ENCODE results near the gene ADAM12. TPM values are rescaled to one million over a fixed set of nuclear protein-coding genes. Genes with fewer than 3 reads are reported as not detected.

The ADAM12 gene
- total and polyA plus RNA-seq, 4 donors, result 0.03 to 0.33 (median 0.19) TPM

GRCh38 chr10:126245501-126245900 lies 142.8 kb downstream of the ADAM12 start:
- TF ChIP-seq MAX (IDR thresholded peaks at IDR 0.05) (no peak), TAF1 (conservative IDR thresholded peaks at IDR 0.05) (no peak), ATF3 (IDR thresholded peaks at IDR 0.05) (no peak), EGR1 (IDR thresholded peaks at IDR 0.05; ENCODE audit: low read depth in 2 of 2) (no peak), NR2F2 (IDR thresholded peaks at IDR 0.05) (no peak), ZBTB33 (IDR thresholded peaks at IDR 0.05) (no peak), SP1 (IDR thresholded peaks at IDR 0.05) (no peak), CTCF (IDR thresholded peaks at IDR 0.05; ENCODE audit: low read depth, low read length, missing input control) (no peak), RXRA (IDR thresholded peaks at IDR 0.05) (no peak), GABPA (IDR thresholded peaks at IDR 0.05 in 1 of 2, conservative IDR thresholded peaks at IDR 0.05 in 1 of 2) (no peak), JUND (IDR thresholded peaks at IDR 0.05) (no peak), REST (IDR thresholded peaks at IDR 0.05) (no peak), HNF4A (conservative IDR thresholded peaks at IDR 0.05) (no peak), FOXA1 (IDR thresholded peaks at IDR 0.05) (no peak), HNF4G (IDR thresholded peaks at IDR 0.05) (no peak), YY1 (IDR thresholded peaks at IDR 0.05) (no peak), RAD21 (IDR thresholded peaks at IDR 0.05) (no peak), FOXA2 (IDR thresholded peaks at IDR 0.05) (no peak)
- H3K9me3 ChIP-seq (ENCODE audit: control insufficient read depth in 4 of 4, low read length in 3 of 4), result peaks cover 0 to 1% (median 0%) of the 10 kb centered on the region in 4 donors
- H3K27ac ChIP-seq (ENCODE audit: low read depth in 1 of 2, low read length in 2 of 2), result no peak overlapping the region
- H3K27me3 ChIP-seq (ENCODE audit: control insufficient read depth in 4 of 4, insufficient read depth in 4 of 4, low read length in 3 of 4), result no peaks in the 10 kb centered on the region
- H3K4me1 ChIP-seq (ENCODE audit: control insufficient read depth in 4 of 4, insufficient read depth in 4 of 4, low read length in 3 of 4), result no peaks in the 10 kb centered on the region
- no peak overlapping the region for H3K9ac ChIP-seq (ENCODE audit: low read depth in 1 of 2, low read length in 2 of 2)
- no peak for DNase-seq (ENCODE audit: low spot score)
- 72% methylated on average over 4 of the region's 4 CpGs for WGBS
- H3K36me3 ChIP-seq (ENCODE audit: control insufficient read depth in 4 of 4, insufficient read depth in 3 of 4, low read depth in 1 of 4, low read length in 3 of 4), result no peaks in the 10 kb centered on the region
- no peak overlapping the region for H3K4me3 ChIP-seq (ENCODE audit: low read depth in 1 of 3, low read length in 3 of 3)

All from liver (tissue), 9 donors.